Breast epithelium (tissue), 4 donors: ENCODE data around the gene TENM4. TPM values are rescaled to one million over a fixed set of nuclear protein-coding genes. Genes with fewer than 3 reads are reported as not detected.

Source experiments
- DNase-seq, 2 donors: peaks; one replicate each; pipeline ENCODE4 v3.0.0-alpha.2; 2019; ENCODE audit warnings: low spot score in 2 of 2
- H3K27ac ChIP-seq, 2 donors: fragments of 200-600 bp; sonication (generic) in 1 of 2; one replicate each; pipeline ENCODE4 v1.5.1; 2016 to 2019; ENCODE audit warnings: mild to moderate bottlenecking in 1 of 2
- H3K27me3 ChIP-seq, 2 donors: fragments of 200-600 bp; sonication (generic) in 1 of 2; one replicate each; pipeline versions ENCODE4 v1.5.1 to v1.6.0; 2017 to 2019; ENCODE audit warnings: control low read depth in 1 of 2, mild to moderate bottlenecking in 1 of 2
- H3K36me3 ChIP-seq: fragments of 200-600 bp; one replicate; pipeline ENCODE4 v1.5.1; 2019
- H3K4me1 ChIP-seq, 2 donors: fragments of 200-600 bp; sonication (generic); one replicate each; pipeline ENCODE4 v1.5.1; 2016 to 2019; ENCODE audit warnings: control low read depth in 1 of 2
- H3K4me3 ChIP-seq, 3 donors: fragments of 200-600 bp; sonication (generic); 1 replicate in 2 of 3; 2 replicates in 1 of 3; pipeline ENCODE4 v1.5.1; 2016 to 2019; ENCODE audit warnings: mild to moderate bottlenecking in 3 of 3, moderate library complexity in 2 of 3
- H3K9me3 ChIP-seq, 2 donors: fragments of 200-600 bp; sonication (generic) in 1 of 2; one replicate each; pipeline ENCODE4 v1.5.1; 2016 to 2019; ENCODE audit warnings: control low read depth in 1 of 2
- POLR2A ChIP-seq: fragments of 450-650 bp; IDR thresholded peaks from one replicate; pipeline ENCODE4 v1.6.1; 2016; ENCODE audit warnings: antibody characterized with exemption, mild to moderate bottlenecking, moderate library complexity
- POLR2AphosphoS5 ChIP-seq, 3 donors: sonication (generic); formaldehyde crosslinking; IDR thresholded peaks; one replicate each; pipeline ENCODE4 v1.6.1; 2017; ENCODE audit warnings: antibody characterized with exemption in 3 of 3
- intact Hi-C: fragments of 100-400 bp; cut with DNase I; formaldehyde crosslinking; loops from one replicate; pipeline ENCODE4 v1.15.1; 2023; ENCODE audit warnings: low total_unique reads
- total RNA-seq, 3 donors: library from RNA; depleted of rRNA; stranded (reverse); fragments of >200 nt; gene quantifications; one replicate each; pipeline ENCODE4 v1.1.0, GENCODE V29; 2016
- TF ChIP-seq, protein P1 (sequence below), 3 donors: fragments of 450-650 bp; IDR thresholded peaks; one replicate each; pipeline ENCODE4 v1.5.1; 2016 to 2017; ENCODE audit warnings: antibody characterized with exemption in 3 of 3, mild to moderate bottlenecking in 3 of 3, moderate library complexity in 3 of 3

Gene TENM4
- total RNA-seq, 3 donors from 2014 or later = 0.29 to 7.9 (median 4.8) TPM

DNA sequence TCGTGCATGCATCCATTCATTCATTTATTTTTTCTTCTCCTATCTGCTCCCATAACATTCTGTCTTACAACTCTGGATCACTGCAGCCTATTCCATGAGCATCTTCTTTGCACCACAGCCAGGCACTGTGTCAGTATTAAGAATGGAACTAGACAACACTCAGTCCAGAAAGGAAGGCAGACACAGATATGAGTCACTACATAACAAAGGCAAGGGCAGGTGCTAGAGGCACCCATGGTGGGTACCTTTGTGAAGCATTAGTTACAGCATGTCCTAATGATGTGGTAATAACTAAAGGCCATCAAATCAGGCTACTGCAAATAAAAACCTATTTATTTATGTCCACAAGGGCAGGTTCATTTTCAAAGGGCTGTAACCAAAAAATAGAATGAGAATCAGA lies 28.1 kb downstream of the TENM4 start:
- TF ChIP-seq POLR2AphosphoS5 (IDR thresholded peaks at IDR 0.05) (no peak), POLR2A (no peak)
- TF ChIP-seq, protein P1, sequence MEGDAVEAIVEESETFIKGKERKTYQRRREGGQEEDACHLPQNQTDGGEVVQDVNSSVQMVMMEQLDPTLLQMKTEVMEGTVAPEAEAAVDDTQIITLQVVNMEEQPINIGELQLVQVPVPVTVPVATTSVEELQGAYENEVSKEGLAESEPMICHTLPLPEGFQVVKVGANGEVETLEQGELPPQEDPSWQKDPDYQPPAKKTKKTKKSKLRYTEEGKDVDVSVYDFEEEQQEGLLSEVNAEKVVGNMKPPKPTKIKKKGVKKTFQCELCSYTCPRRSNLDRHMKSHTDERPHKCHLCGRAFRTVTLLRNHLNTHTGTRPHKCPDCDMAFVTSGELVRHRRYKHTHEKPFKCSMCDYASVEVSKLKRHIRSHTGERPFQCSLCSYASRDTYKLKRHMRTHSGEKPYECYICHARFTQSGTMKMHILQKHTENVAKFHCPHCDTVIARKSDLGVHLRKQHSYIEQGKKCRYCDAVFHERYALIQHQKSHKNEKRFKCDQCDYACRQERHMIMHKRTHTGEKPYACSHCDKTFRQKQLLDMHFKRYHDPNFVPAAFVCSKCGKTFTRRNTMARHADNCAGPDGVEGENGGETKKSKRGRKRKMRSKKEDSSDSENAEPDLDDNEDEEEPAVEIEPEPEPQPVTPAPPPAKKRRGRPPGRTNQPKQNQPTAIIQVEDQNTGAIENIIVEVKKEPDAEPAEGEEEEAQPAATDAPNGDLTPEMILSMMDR (IDR thresholded peaks at IDR 0.05) = no peak
- intact Hi-C loops = no loop called here
- Histone ChIP-seq H3K4me3 (no peak overlapping the region), H3K27me3 (no peaks in the 10 kb centered on the region), H3K36me3 (no peaks in the 10 kb centered on the region), H3K27ac (no peak overlapping the region), H3K4me1 (no peaks in the 10 kb centered on the region), H3K9me3 (peaks cover 0 to 14% of the 10 kb centered on the region in 2 donors)
- DNase-seq = no peak

DNA sequence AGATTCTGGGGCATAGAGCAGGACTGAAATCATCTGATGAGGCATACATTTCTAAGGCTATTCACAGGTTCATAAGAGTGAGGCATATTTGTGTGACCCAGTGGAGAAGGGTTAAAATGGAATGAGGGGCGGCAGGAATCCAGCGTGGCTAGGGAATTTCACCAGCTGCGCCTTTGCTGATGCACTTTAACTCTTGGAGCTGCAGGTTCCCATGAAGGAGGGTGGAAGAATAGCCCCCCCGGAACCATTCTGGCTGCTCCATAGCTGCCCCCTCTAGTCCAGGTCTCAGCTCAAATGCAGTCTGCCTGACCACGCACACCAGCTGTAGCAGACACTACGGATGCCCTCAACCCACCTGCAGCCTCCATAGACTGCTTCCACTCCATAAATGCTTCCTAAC lies 31.5 kb downstream of the TENM4 start:
- Histone ChIP-seq H3K4me3 (no peak overlapping the region), H3K36me3 (no peaks in the 10 kb centered on the region), H3K4me1 (no peaks in the 10 kb centered on the region), H3K27ac (no peak overlapping the region), H3K27me3 (no peaks in the 10 kb centered on the region), H3K9me3 (no peaks in the 10 kb centered on the region)
- no peak for DNase-seq
- no peak for TF ChIP-seq POLR2AphosphoS5 (IDR thresholded peaks at IDR 0.05)
- no peak for TF ChIP-seq POLR2A
- intact Hi-C loops = no loop called here

DNA sequence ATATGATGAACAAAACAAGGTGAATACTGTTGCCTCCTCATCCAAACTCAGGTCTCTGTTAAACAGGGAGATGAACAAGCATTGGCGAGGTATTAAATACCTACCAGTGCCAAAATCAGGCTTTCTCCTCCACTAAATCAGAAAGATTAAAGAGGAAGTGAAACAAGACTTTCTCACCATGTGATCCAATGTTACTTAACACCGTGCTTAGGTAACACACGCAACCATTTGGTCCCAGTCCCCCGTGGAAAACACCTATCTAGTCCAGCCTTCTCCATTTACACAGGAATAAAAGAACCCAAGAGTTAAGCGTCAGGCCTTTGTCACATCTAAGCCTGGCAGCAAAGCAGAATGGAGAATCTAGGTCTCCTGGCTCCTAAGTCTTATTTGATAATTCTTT lies 34.5 kb downstream of the TENM4 start:
- Histone ChIP-seq H3K4me3 (no peak overlapping the region), H3K36me3 (no peaks in the 10 kb centered on the region), H3K27ac (no peak overlapping the region), H3K4me1 (no peaks in the 10 kb centered on the region), H3K27me3 (no peaks in the 10 kb centered on the region), H3K9me3 (no peaks in the 10 kb centered on the region)
- no peak for DNase-seq
- TF ChIP-seq, protein P1 (IDR thresholded peaks at IDR 0.05) = no peak
- TF ChIP-seq POLR2A = no peak
- no peak for TF ChIP-seq POLR2AphosphoS5 (IDR thresholded peaks at IDR 0.05)
- intact Hi-C loops = no loop called here

DNA sequence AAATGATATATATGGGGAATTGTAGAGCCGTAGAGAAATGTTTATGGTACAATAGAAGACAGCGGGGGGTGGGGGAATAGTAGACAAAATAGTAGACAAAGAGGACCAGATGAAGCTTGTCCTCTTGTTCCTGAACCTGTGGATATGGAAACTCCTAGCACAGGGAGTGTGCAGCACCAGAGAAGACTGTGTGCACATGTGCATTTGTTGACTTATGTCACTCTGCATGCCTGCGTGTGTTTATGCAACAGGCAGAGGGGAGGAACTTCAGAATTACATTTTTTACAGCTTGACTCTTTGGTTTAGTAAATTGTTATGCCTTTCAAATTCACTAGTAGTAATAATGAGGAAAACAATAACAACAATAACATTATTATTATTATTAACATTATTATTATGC lies 36.0 kb downstream of the TENM4 start:
- intact Hi-C loops = no loop called here
- no peak for DNase-seq

DNA sequence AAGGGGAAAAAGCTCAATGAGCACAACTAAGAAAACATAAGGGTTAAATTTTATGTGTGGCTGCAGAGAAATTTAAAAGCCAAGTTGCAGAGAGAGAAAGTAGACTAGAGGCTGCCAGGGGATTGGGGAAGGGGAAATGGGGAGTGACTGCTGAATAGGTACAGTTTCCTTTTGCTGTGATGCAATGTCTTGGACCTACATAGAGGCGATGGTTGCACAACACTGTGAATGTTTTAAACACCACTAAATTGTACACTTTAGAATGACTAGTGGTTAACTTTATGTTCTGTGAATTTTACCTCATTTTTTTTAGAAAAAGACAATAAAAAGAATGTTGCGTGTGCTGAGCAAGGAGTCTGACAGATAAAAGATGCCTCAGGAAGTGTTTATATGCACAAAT lies 36.5 kb downstream of the TENM4 start:
- intact Hi-C loops = no loop called here
- DNase-seq = no peak
- Histone ChIP-seq H3K4me3 (no peak overlapping the region), H3K36me3 (no peaks in the 10 kb centered on the region), H3K4me1 (no peaks in the 10 kb centered on the region), H3K27ac (no peak overlapping the region), H3K9me3 (no peaks in the 10 kb centered on the region), H3K27me3 (no peaks in the 10 kb centered on the region)
- TF ChIP-seq, protein P1 (IDR thresholded peaks at IDR 0.05) = no peak
- TF ChIP-seq POLR2A = no peak
- TF ChIP-seq POLR2AphosphoS5 (IDR thresholded peaks at IDR 0.05) = no peak

More for the DNA sequence above, 36.0 kb downstream of the TENM4 start:
- Histone ChIP-seq H3K36me3 (no peaks in the 10 kb centered on the region), H3K4me3 (no peak overlapping the region), H3K9me3 (no peaks in the 10 kb centered on the region), H3K27me3 (no peaks in the 10 kb centered on the region), H3K27ac (no peak overlapping the region), H3K4me1 (no peaks in the 10 kb centered on the region)
- TF ChIP-seq POLR2A = no peak

DNA sequence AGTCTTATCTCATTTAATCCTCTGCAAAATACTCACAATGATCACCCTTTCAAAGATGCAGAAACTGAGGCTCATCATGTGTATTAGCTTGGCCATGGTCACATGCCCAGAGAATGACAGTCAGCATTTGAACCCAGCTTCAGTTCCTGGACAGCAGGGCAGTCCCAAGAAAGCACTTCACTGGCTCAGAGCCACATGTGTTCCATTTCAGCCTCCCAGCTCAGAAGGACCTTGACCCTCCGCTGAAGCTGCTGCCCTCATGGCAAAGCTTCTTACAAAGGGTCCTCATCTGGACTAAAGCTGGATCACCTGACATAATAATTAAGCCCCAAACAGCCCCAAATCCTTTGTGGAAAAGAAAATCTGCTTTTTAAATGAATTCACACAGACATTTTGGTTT lies 37.0 kb downstream of the TENM4 start:
- intact Hi-C loops = no loop called here

More for the DNA sequence above, 37.0 kb downstream of the TENM4 start:
- H3K36me3 ChIP-seq = no peaks in the 10 kb centered on the region
- H3K27me3 ChIP-seq = no peaks in the 10 kb centered on the region
- no peak overlapping the region for H3K4me3 ChIP-seq
- H3K27ac ChIP-seq = no peak overlapping the region
- TF ChIP-seq POLR2AphosphoS5 (IDR thresholded peaks at IDR 0.05) = no peak
- TF ChIP-seq, protein P1 (IDR thresholded peaks at IDR 0.05) = no peak
- no peak for TF ChIP-seq POLR2A
- no peak for DNase-seq
- H3K9me3 ChIP-seq = no peaks in the 10 kb centered on the region
- H3K4me1 ChIP-seq = no peaks in the 10 kb centered on the region
